ENCODE results near the gene C14orf119.

The C14orf119 gene

GRCh38 chr14:23149745-23150144 lies 54.4 kb downstream of the C14orf119 start:
- no peak for DNase-seq (ENCODE audit: low spot score)

All from germinal center (tissue), 1 donor.